GM18517 (cell line): ENCODE results near the gene AP3D1.

Source experiments
- ATAC-seq: cut with Tn5 transposase; IDR thresholded peaks from one replicate; pipeline ENCODE4 v1.9.1; 2021; ENCODE audit warnings: mild to moderate bottlenecking, moderate library complexity; ENCODE audit not compliant: unreplicated experiment

AP3D1 gene

DNA sequence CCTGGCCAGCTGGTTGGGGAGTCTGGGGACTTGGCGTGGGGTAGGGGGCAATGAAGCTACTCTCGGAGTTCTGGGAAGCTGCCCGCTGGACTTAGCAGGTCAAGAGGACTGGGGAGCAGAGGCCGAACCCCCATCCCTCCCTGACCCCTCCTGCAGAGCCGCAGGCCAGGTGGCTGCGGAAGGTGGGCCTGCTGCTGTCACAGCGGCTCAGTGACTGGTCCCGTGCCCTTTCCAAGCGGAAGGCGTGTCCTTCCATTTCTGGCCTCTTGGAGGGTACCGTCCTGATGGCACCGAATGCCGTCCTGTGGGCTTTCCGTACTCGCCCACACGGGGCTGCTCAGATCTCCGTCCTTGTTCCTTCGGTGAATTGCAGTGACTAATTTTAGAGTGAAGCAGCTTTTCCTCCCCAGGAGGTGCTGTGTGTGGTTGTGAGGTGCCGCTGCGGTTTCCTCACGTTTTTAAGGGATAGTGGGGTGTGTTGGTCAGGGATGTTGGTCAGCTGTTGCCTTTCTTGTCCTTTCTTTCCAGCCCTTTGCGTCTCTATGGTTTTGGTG, 33.1 kb upstream of the AP3D1 start:
- no peak for ATAC-seq

DNA sequence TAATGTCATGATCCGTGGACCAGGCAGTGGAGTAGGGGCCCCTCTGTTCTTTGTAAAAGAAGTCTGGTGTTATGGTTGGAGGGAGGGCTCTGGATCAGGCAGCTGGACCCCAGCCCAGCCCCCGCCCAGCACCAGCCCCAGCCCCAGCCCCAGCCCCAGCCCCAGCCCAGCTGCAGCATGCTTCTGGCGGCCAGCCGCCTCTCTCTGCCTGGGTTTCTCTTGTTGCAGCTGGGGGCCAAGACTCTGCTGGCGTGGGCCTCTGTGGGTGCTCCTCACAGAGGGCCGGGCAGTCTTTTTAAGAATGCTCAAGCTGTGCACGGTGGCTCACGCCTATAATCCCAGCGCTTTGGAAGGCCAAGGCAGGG, 30.2 kb upstream of the AP3D1 start:
- no peak for ATAC-seq

DNA sequence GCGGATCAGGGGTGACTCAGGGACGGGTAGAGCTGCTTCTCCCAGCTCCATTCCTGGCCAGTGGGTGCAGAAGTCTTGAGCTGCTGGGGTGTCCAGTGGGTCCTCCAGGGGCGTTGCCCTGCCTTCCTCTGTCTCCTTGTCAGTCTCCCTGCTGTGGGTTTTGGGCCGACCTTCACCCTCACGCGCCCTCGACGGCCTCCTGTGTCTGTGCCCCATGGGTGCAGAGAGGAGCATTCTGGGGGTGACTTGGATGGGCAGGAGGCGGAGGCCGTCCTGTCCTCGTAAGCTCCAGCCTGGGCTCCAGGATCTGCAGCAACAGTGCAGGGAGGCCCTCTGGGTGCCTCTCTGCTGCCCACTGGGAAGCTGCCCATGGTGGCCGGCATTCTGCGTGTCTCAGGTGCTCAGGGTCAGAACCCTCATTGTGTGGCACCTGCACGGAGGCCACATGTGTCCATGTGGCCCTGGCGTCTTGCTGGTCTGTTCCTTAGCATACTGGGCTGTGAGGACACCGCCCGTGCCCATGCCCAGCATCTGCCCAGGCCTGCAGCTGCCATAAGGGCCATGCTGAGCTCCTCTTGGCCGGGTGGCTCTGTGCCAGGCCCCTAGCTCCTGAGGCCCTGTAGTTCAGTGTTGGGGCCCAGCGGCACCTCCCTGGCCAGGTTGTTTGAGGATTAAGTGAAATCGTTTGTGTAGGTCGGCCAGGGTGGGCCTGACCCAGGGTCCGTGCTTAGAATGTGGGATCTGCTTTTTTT, 29.7 kb upstream of the AP3D1 start:
- no peak for ATAC-seq

DNA sequence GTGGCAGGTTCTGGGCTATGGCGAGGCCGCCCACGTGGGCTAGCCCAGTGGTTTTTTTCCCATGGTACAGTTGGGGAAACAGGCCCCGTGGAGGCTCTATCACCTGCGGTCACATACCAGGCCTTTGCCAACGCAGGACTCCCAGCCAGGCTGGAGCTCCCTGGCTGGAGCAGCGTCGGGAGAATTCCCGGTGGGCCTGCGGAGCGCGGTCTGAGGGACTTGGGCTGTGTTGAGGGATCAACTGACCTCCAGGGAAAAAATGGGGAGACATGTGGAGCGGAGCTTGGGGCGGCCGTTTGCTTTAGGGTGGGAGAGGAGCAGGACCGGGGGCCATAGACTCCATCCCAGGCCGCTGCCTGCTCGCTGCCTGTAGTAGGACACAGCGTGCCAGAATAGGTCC, 28.7 kb upstream of the AP3D1 start:
- ATAC-seq, result no peak

DNA sequence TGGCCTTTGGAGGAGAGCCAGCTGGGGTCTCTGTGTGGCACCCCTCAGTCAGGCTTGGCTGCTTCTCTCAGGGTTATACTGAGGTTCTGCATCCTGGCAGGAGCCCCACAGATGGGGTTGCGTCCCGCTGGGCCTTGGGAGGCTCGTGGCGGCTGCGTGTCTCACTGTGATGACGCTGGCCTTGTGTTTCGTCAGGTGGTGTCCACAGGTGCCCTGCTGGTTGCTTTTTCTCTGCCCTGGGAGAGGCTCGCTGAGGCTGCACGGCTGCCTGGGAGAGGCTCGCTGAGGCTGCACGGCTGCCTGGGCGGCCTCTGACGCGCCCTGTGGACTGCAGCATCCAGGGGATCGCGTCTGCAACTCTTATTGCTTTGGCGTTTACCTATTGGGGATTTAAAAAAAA, 27.7 kb upstream of the AP3D1 start:
- no peak for ATAC-seq

DNA sequence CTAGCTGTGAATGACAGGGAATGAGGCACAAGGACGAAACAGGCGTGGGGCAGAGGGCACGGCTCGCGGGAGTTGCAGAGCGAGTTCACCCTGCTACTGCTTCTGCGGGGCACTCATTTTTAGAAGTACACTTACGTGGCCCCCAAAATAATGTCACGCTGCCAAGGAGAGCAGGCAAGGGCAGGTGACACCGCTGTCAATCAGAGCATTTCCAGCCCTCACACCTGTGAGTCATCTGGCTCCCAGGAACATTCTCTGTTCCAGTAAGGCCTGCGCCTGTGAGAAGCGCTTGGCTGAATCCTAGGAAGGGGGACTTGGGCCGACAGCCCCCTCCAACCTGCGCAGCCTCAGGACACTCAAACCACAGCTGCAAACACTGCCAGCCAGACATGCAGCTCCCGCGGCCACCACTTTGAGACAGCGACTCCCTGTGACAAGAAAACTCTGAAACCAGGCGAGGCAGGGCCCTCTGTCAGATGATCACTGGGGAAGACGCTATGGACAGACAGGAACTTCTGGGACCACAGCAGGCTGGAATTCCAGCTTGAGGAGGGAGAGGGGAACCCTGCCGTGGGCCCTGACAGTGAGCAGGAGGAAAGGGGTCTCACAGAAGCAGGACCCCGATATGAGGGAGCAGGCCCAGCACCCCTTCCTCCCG, 25.1 kb upstream of the AP3D1 start:
- ATAC-seq, result no peak

DNA sequence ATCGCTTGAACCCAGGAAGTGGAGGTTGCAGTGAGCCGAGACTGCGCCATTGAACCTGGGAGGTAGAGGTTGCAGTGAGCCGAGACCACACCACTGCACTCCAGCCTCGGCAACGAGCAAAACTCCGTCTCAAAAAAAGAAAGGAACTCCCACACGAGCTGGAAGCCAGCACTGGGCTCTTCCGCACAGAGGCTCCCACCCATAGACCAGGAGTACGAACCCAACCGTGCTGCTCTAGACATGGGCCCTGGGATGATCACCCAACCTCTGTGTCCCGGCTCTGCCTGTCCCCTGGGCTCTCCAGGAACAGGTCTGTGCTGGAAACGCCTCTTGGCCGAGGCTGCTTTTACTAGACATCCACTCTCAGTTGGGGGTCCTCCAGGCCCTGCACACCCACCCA, 24.4 kb upstream of the AP3D1 start:
- ATAC-seq, result no peak

DNA sequence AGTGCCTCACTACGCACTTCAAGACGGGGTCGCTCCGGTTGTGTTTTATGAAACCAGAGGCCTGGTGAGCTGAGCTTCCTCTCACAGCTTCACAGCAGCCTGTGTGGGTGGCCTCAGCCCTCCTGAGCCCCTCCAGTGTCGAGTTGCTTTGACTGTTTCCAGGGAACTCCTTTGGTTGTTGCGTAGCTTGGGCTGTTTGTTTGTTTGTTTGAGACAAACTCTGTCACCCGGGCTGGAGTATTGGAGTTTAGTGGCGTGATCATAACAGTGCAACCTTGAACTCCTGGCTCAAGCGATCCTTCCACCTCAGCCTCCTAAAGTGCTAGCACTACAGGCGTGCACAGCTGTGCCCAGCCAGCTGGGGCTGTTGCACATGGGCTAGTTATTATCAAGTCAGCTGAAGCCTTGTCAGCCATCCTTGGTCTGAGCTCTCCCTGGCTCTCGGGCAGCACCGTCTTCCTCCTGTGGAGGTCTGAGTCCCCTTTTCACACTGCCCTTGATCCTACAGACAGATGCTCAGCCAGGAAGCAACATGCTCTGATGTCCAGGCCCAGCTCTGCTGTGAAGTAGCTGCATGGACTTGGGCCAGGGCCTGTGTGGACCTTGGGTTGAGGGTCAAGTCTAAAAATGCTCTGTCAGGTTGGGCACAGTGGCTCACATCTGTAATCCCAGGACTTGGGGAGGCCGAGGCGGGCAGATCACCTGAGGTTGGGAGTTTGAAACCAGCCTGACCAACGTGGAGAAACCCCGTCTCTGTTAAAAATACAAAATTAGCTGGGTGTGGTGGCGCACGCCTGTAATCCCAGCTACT, 22.6 kb upstream of the AP3D1 start:
- no peak for ATAC-seq

DNA sequence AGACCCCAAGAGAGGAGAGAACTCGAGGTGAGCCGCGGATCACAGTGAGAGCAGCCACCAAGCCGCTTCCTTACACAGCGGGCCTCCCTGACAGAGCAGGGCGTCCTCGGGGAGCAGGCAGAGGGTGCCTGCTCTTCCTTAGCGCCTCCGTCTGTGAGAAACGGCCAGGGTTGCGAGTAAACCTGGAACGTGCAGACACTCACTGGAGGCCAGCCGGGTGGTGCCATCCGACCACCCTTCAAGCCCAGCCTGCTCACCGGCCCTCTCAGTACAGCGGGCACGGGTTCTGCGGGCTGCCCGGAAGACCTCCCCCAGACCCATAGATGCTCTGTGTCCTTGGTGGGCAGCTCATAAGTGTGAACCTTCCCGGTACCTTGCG, 22.0 kb upstream of the AP3D1 start:
- ATAC-seq, result no peak

DNA sequence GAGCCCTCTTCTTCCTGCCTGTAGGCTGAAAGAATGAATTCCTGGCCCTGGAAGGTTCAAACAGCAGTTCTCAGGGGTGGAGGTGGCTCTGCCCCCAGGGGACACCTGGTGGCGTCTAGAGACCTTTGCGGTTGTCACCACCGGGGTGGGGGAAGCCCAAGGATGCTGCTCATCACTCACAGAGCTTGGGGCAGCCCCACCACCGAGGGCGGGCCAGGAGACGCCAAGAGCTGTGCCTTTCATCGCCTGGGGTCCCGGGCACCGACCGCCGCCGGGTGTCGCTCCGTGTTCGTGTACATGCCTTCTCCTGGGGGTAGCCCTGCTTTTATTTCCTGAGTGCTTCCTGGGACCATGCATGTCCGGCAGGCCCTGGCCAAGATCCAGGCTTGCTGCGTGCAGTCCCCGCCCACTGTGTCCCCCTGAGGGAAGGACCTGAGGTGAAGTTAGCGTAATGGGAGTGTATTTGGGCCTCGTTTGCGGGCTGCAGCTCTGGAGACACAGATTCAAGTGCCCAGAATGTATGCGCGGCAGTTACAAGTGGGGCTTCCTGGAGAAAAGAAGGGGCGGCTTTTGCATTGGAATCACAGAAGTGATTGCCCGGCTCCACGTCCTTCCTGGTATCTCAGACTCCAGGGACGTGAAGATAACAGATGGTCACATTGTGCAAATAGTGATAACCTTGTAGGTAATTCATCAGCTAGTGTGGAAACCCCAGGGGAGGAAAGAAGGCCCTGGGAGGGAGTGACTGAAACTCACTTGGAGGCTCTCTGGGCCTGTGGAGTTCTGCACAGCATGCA, 20.2 kb upstream of the AP3D1 start:
- ATAC-seq, result peak; percentile 38

DNA sequence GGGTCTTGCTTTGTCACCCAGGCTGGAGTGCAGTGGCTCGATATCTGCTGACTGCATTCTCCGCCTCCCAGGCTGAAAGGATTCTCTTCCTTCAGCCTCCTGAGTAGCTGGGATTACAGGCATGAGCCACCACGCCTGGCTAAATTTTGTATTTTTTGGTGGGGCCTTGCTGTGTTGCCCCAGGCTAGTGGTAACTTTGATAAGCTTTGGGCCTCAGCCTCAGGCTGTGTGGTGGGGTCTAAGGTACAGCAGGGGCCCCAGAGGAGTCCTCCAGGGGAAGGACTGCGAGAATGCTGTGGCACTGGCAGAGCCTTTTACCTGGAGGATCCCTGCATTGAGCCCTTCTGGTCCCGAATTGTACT, 19.6 kb upstream of the AP3D1 start:
- no peak for ATAC-seq

DNA sequence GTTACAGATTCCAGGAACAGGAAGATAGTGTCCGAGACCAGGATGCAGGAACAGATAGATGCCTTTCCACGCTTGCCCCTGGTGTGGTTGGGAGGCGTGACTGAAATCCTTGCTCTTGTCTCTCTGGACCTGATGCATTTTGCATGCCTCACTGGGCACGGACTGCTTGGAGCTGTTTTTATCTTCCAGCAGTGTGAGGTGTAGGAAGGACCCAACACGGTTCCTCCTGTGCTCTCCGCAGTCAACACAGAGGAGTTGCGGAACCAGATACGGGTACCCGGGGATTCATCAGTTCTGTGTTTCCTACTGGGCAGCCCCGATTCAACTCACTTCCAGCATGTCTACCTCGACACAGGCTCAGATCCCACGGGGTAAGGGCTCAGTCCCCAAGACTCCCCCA, 18.9 kb upstream of the AP3D1 start:
- no peak for ATAC-seq

DNA sequence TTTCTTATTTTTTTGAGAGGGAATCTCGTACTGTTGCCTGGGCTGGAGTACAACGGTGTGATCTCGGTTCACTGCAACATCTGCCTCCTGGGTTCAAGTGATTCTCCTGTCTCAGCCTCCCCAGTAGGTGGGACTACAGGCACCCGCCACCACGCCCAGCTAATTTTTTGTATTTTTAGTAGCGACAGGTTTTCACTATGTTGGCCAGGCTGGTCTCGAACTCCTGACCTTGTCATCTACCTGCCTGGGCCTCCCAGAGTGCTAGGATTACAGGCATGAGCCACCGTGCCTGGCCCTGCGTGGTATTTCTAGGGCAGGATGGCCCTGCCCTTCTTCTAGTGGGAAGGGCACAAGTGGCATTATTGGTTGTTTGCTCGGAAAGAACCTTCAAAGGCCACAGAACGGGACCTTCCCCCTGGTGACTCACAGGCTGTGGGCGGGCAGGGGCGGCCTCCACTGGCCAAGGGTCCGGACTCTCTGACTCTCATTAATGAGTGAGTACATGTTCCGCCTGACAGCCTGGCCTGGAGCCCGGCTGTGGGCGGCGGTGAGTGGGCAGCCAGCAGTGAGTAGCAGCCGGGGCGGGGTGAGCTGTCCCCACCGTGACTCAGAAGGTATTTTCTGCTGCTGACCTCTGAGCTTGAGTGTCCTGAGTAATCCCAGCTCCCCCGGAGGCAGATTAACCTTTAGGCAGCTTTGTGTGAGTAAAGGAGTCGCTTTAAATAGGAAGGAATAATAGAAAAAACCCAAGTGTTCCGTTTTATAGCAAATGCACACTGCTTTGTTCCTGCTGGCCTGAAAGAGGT, 17.5 kb upstream of the AP3D1 start:
- peak; percentile 45 for ATAC-seq

DNA sequence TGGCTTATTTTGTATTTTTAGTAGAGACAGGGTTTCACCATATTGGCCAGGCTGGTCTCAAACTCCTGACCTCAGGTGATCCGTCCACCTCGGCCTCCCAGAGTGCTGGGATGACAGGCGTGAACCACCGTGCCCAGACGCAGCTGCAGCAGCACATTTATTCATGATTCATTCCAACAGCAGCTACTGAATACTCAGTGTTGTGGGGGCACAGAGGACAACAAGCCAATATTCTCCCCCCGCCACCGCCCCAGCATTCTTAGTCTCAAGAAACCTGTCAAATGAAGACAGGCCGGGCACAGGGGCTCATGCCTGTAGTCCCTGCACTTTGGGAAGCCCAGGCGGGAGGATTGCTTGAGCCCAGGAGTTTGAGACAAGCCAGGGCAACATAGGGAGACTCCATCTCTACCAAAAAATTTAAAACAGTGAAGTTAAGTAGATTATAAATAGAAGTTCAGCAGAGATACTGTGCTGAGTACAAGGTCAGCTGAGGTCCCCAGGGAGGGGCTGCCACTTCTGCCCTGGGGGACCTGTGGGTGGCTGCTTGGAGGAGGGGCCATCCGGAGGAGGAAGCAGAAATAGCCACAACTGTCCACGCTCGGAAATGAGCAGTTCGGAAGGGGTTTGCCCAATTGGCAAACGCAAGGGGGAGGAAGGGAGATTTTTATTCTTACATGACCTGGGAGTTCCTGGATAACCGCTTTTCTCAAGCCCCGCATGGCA, 16.7 kb upstream of the AP3D1 start:
- ATAC-seq, result peak; percentile 29

DNA sequence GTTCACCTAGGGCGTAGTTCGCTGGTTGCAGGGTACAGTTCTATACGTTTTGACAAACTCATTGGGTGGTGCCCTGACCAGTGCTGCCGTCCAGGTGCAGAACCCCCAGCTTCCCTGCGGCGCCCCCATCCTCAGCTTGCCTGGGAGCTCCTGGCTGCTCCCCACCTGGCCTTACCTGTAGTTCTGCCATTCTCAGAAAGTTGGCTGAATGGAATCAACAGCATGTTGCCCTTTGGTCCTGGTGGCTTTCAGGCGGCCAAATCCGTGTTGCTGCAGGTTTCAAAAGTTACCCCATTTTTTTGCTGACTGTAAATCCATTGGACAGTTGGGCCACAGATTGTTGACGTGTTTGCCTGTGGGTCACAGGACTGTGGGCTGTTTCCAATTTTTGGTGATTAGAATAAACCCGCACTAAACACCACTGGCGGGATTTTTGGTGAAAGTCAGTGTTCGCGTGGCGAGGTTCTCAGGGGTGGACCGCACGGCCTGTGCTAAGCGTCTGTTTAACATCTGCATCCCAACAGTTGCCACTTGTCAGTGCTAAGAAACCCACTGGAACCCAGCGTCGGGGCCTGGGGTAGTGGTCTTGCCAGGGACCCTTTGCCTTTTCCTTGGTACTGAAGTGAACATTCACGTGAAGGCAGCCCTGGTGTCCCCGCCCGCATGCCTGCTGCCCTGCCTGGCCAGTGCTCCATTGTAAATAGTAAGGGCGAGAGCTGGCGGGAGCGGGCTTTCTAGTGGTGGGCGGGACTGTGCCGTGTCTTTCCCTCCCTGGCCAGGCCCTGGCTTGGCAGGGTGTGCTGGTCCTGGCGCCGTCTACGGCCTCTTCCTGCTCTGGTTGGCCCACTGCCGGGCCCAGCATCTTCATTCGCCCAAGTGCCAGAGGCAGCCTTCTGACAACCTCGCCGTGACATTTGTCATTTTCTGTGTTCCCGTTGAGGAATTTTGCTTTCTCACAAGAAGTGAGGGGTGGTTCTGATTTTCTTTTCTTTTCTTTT, 15.7 kb upstream of the AP3D1 start:
- ATAC-seq, result no peak

DNA sequence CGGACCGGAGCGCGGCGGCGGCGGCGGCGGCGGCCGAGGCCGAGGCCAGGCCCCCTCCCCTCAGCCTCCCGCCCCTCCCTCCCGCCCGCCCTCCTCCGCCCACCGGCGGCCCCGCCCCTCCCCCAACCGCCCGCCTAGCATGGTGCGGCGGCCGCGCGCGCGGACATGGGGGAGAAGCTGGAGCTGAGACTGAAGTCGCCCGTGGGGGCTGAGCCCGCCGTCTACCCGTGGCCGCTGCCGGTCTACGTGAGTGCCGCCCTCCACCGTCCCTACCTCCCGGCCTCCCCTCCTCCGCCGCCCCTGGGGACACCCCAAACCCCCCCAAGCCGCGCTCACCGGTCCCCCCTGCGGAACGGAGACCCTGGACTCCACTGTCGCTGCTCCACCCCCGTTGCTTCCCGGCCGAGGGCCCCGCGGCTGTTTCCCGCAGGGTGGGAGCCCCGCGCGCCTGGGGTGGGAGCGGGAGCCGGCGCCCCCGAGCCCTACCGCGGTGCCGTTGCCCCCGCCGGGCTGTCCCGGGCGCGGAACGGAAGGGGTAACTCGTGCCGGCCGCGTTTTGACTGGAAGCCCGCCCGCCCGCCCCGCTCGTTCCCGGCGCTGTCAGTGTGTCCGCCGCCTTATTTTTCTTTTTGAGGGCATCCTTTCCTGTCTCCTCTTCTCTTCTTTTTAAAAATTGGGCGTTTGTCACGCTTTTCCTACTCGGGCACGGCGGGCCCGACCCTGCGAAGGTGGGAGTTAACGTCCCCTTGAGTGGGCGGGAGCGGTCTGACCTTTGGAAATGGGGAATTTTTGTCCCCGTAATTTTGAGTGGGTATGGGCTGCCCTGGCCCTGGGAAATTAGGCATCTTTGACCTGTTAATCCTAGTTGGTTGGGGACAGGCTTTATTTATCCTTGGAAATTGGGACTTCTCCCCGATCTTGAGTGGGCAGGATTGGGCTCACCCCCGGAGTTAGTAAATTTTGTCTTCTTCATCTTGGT, 12.9 kb upstream of the AP3D1 start:
- ATAC-seq, result no peak

DNA sequence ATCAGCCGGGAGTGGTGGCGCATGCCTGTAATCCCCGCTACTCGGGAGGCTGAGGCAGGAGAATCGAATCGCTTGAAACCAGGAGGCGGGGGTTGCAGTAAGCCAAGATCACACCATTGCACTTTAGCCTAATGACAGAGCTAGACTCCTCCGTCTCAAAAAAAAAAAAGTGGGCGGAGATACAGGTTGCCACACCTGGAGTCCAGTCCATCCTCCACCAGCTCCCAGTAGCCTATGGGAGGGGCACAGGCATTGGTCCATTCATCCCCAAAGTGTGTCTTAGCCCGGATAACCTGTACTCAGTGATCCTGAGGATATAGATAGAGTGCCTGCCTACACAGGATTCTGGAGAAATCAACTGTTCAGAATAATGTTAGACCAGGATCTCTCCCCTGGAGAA, 9.0 kb upstream of the AP3D1 start:
- ATAC-seq, result no peak
